HG03135 (cell line): Measurements from ENCODE around the gene HASPIN.

Experiments
- ATAC-seq: cut with Tn5 transposase; IDR thresholded peaks from one replicate; pipeline ENCODE4 v1.9.1; 2021; ENCODE audit warnings: mild to moderate bottlenecking, moderate library complexity; ENCODE audit not compliant: unreplicated experiment

Gene HASPIN

GRCh38 chr17:3723556-3724377 is at the start of gene HASPIN:
TSS of gene HASPIN (plus strand) at chr17:3723903. CDS start at chr17:3723936, 33 bp downstream.
- ATAC-seq = peak; percentile 86

GRCh38 chr17:3675886-3676285 is 47.8 kb upstream of the HASPIN start:
- ATAC-seq = no peak

GRCh38 chr17:3678095-3678820 is 45.4 kb upstream of the HASPIN start:
- no peak for ATAC-seq

- ATAC-seq = no peak
These were observed 44.7 kb upstream of the HASPIN start for GRCh38 chr17:3678821-3679530.

DNA sequence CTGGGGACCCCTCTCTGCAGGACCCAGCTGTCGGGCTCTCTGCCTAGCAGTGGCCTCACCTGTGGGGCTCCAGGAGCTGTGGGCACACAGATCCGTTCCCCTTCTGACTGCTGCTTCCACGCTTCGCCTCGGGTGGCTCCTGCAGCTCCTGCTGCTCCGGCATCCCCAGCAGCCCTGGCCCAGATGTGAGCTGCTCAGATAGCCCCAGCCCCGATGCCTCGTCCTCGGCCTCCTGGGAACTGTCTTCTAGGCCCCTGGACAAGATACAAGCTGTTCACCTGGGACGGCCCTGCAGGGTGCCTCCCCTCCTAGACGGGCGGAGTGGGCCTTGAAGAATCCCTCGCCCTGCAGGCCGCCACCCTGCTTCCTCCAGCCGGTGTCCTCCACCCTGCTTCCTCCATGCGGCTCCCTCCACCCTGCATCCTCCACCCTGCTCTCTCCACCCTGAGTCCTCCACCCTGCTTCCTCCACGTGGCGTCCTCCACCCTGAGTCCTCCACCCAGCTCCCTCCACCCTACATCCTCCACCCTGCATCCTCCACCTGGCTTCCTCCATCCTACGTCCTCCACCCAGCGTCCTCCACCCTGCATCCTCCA is 44.1 kb upstream of the HASPIN start:
- no peak for ATAC-seq

- no peak for ATAC-seq
These were observed 42.6 kb upstream of the HASPIN start for GRCh38 chr17:3681057-3681456.

DNA sequence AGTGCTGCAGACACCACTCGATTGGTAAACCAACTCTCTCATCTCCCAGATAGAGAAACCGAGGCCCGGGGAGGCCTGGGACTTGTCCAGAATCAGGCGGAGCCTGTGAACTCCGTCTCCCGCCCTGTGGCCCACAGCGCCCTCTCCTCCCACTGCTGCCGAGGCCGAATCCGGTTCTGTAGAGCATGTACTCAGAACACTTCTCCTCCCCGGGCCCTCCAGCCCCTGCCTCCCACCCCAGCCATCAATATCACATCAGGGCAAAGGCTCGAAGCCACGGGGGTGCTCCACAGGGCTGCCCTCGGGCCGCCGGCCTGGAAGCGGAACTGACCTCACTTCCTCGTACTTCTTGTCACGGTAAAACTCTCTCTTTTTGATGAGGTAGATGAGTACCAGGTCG is 42.1 kb upstream of the HASPIN start:
- no peak for ATAC-seq

- ATAC-seq = no peak
These were observed 41.7 kb upstream of the HASPIN start for GRCh38 chr17:3682033-3682432.

DNA sequence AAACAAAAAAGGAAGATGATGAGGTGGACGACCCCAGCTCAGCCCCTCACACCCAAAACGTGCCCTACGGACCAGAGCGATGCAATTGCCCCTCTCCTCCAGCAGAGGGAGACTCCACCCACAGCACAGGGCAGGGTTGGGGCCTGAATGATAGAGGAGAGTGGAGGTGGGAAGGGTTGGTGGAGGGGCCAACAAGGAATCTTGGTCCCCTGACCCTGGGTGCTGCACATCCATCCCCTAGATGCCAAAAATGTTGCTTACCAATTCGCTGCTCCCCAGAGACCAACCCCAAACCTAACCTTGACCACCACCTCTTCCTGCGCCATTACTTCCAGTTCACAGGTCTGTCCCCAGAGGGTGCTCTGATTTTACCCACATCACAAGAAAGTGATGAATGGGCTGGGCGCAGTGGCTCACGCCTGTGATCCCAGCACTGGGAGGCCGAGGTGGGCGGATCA is 40.6 kb upstream of the HASPIN start:
- no peak for ATAC-seq

DNA sequence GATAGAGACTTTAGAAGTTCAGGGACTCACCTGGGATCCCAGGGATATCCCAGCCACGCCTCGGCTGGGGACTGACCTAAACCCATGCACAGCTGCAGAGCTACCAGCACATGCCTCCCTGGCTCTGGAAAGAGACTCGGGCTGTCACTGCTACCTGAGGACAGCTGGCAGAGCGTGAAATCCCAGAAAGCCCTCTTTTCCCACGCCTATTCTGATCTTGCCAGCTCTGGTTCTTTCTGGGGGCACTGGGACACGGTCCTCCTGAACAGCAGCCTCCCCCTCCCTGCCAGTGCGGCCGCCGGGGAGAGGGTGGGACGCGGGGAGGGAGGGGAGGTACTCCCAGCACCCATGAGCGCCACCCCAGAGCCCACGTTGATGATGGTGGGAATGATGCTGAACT is 38.5 kb upstream of the HASPIN start:
- ATAC-seq = no peak

DNA sequence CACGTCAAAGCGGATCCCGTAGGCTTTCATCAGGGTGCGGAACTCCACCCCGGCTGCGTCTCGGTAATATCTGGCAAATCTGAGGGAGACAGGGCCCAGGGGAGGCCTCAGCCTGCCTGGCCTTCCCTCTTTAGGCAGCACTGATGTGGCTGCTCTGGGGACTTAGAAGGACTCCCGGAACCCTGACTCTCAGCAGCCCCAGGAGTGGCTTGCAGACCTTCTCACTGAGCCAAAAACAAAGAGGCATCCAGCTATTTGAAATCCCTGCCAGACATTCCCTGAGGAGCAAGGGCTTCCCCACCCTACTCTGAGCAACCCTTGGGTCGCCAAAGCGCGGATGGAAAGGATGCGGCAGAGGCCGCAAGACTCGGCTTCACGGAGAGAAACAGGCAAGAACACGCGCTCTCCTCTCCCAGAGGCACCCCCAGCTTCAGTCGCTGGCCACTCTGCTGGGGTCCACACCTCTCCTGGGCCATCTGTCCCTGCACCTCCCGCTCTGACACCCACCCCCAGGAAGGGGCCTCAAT is 35.6 kb upstream of the HASPIN start:
- no peak for ATAC-seq

- ATAC-seq = no peak
These were observed 34.8 kb upstream of the HASPIN start for GRCh38 chr17:3688852-3689261.

DNA sequence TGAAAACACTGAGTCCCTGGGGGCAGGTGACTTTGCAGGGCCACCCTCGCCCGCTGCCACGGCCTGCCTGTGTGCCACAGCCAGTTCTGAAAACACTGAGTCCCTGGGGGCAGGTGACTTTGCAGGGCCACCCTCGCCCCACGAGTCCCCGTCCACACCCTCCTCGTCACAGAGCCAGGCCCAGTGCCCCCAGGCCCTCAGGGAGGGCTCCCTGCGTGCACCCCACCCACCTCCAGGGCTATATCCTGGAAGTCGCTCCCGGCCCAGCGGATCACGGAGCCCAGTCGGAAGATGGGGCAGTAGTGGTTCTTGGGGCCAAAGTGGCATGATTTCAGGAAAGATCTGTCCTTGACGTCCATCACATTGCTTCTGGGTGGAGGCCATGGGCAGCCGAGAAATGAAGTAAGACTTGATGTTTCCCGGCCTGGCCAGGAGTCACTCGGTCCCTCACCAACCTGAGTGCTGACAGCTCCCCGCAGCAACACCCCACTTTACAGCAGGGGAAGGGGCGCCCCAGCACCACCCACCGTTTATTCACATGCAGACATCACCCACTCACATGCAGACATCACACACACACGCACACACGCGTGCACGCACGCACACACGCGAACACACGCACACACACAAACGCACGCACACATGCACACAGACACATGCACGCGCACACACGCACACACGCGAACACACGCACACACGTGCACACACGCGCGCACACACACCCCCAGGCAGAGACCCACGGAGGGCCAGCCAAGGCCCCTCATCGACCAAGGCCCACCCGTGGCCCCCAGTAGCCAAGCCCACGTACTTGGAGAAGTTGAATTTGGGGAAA is 34.2 kb upstream of the HASPIN start:
- no peak for ATAC-seq

DNA sequence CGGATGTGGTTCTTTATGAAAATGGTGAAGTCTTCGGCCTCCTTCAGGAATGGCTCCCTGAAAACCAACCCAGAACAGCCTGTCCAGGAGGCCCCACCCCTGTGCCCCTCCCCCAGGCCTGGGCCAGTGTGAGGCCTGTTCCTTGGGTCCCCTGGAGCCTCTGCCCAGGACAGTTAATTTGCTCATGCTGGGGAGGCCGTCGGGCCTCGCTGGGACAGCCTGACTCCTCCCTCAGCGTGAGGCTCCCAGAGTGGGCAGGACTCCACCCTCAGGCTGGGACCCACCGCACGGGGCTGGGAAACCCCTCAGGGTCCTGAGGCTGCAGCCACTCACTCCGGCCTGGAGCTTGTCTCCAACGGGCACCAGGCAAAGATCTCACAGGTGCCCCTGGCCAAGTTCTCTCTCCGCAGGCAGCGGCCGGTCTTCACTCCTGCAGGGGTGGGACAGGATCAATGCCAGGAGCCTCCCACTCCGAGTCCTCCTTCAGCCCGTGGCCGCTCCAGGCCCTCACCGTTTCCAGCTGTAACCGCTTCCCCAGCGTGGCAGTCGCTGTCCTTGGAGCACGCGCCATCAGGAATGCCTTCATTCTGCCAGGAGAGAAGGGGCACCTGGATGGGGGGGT is 33.5 kb upstream of the HASPIN start:
- no peak for ATAC-seq

DNA sequence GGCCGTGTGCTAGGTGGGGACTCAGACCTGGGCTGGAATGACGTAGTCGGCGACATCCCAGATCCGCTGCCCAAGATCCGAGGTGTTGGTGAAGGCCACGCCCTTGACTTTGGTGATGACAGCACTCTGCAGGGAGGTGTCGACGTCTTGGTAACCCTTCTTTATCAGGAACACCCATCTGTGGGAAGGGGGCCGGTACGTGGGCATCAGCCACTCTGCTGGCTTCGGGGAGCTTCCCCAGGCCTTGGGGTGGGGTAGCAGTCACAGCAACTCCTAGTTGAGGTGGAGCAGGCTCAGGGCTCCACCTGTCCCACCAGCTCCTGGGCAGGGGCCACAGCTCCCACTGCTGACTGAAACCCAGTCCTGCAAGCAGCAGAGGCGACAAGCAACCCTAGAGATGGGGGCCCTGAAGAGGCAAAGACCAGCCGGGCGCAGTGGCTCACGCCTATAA is 32.1 kb upstream of the HASPIN start:
- ATAC-seq = no peak

DNA sequence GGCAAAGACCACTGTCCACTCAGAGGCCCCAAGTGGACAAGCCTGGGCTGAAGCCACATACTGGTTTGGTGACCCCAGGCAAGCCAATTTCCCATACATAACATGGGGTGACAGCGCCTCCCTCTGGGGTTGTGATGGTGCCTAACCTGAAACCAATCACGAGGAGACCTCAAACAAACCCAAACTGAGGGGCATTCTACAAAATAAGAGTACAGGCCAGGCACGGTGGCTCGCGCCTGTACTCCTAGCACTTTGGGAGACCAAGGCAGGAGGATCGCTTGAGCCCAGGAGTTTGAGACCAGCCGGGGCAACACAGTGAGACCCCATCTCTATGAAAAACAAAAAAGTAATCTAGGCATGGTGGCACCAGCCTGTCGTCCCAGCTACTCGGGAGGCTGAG is 31.4 kb upstream of the HASPIN start:
- ATAC-seq = no peak

DNA sequence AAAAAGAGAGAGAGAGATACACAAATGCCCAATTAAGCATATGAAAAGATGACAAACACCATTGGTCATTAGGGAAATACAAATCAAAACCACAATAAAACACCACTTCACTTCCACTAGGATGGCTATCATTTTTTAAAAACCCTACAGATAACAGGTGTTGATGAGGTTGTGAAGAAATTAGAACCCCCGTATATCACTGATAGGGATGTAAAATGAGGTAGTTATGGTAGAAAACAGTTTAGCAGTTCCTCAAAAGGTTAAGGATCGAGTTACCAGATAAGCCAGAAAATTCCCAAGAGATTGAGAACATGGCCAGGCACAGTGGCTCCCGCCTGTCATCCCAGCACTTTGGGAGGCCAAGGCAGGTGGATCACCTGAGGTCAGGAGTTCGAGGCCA is 30.6 kb upstream of the HASPIN start:
- ATAC-seq = no peak

DNA sequence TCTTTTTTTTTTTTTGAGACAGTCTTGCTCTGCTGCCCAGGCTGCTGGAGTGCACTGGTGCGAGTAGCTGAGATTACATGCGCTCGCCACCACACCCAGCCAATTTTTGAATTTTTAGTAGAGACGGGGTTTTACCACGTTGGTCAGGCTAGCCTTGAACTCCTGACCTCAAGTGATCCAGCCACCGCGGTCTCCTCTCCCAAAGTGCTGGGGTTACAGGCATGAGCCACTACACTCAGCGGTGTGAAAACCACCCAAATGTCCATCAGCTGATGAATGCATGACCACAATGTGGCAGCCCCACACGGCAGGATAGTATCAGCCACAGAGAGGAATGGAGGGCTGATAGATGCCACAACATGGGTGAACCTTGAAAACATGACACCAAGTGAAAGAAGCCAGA is 29.9 kb upstream of the HASPIN start:
- ATAC-seq = peak; percentile 42

- ATAC-seq = no peak
These were observed 28.5 kb upstream of the HASPIN start for GRCh38 chr17:3695129-3695722.
